ENCODE measurements around the gene NPC1. TPM values are rescaled to one million over a fixed set of nuclear protein-coding genes. Genes with fewer than 3 reads are reported as not detected.

Gene NPC1
- total RNA-seq, 1 experiment from 2014 or later: 51.6 TPM

GRCh38 chr18:23596183-23596582 lies 9.9 kb upstream of the NPC1 start (continued):
- no peak for TF ChIP-seq ZBTB33 (IDR thresholded peaks at IDR 0.05; ENCODE audit: extremely low read depth, insufficient replicate concordance, low read length)
- no peak for TF ChIP-seq EZH2phosphoT487 (IDR thresholded peaks at IDR 0.05; ENCODE audit: borderline replicate concordance)
- no peak for TF ChIP-seq SIN3A (IDR thresholded peaks at IDR 0.05; ENCODE audit: low read depth)
- no peak for TF ChIP-seq MAX (IDR thresholded peaks at IDR 0.05)
- no peak for TF ChIP-seq EZH2 (IDR thresholded peaks at IDR 0.05)

GRCh38 chr18:23595591-23595990 lies 9.3 kb upstream of the NPC1 start:
- no peaks in the 10 kb centered on the region for H3K9me3 ChIP-seq (ENCODE audit: control insufficient read depth in 1 of 2, insufficient read depth in 1 of 2, low read depth in 1 of 2, low read length in 2 of 2)
- intact Hi-C loops (cut with micrococcal nuclease): no loop called here
- no peaks in the 10 kb centered on the region for H4K20me1 ChIP-seq (ENCODE audit: insufficient read depth)
- TF ChIP-seq EZH2 (IDR thresholded peaks at IDR 0.05): no peak
- no peak for TF ChIP-seq YY1 (IDR thresholded peaks at IDR 0.05; ENCODE audit: extremely low read depth, insufficient replicate concordance, low read depth, low read length)
- TF ChIP-seq FOSL1 (IDR thresholded peaks at IDR 0.05; ENCODE audit: low read depth): no peak
- TF ChIP-seq POLR2AphosphoS5 (IDR thresholded peaks at IDR 0.05; ENCODE audit: low read depth, low read length): no peak
- no peak for TF ChIP-seq POLR2A (IDR thresholded peaks at IDR 0.05; ENCODE audit: borderline replicate concordance, extremely low read depth, insufficient read depth, insufficient read length)
- no peak for TF ChIP-seq REST (IDR thresholded peaks at IDR 0.05; ENCODE audit: low read depth)
- TF ChIP-seq ELF1 (IDR thresholded peaks at IDR 0.05; ENCODE audit: borderline replicate concordance, low read depth): no peak
- no peak for TF ChIP-seq ZFX (IDR thresholded peaks at IDR 0.05)
- no peak for TF ChIP-seq SP1 (IDR thresholded peaks at IDR 0.05; ENCODE audit: low read depth)
- no peak for TF ChIP-seq CTCF (IDR thresholded peaks at IDR 0.05 in 2 of 3, conservative IDR thresholded peaks at IDR 0.05 in 1 of 3; ENCODE audit: borderline replicate concordance in 1 of 3, insufficient read depth in 1 of 3, low read depth in 2 of 3, low read length in 2 of 3)
- TF ChIP-seq EGR1 (IDR thresholded peaks at IDR 0.05; ENCODE audit: low read depth): no peak
- no peak for TF ChIP-seq TCF7L2 (IDR thresholded peaks at IDR 0.05; ENCODE audit: borderline replicate concordance, extremely low read depth, insufficient read depth, insufficient read length)
- ATAC-seq (no peak), DNase-seq (ENCODE audit: low read depth, low spot score) (no peak)
- H3K27me3 ChIP-seq (ENCODE audit: insufficient read depth, low read length): no peaks in the 10 kb centered on the region
- BruUV-seq (replicated peaks): no TSS peak
- no peaks in the 10 kb centered on the region for H3K9me2 ChIP-seq (ENCODE audit: insufficient read depth)
- no peak overlapping the region for H3K4me2 ChIP-seq (ENCODE audit: low read length)
- CTCF ChIA-PET: interaction anchor here (1.4 kb wide), 1 partner anchor 108 kb away, joined by 4 read pairs; no protein-coding TSS in a partner anchor
- H3K36me3 ChIP-seq (ENCODE audit: control insufficient read depth in 1 of 2, insufficient read depth in 2 of 2, low read length in 2 of 2): no peaks in the 10 kb centered on the region
- H3K9ac ChIP-seq (ENCODE audit: low read length): no peak overlapping the region
- H3K27ac ChIP-seq (ENCODE audit: low read depth, low read length): no peak overlapping the region
- no peak overlapping the region for H2AFZ ChIP-seq (ENCODE audit: low read depth, low read length, poor library complexity, severe bottlenecking)
- H3K4me3 ChIP-seq (replicated peaks in 1 of 2; ENCODE audit: low read depth in 1 of 2, low read length in 2 of 2): no peak overlapping the region
- H3K79me2 ChIP-seq (ENCODE audit: insufficient read depth, low read length): no peaks in the 10 kb centered on the region
- peaks cover 3 to 7% of the 10 kb centered on the region in 2 experiments; a peak in 3 of 4 replicates for H3K4me1 ChIP-seq (ENCODE audit: control insufficient read depth in 1 of 2, insufficient read depth in 2 of 2, low read length in 2 of 2)
- RAD21 ChIA-PET (ENCODE audit: low non-redundant PET in 1 of 2, low total read pairs in 2 of 2, uncharacterized antibody in 2 of 2, unreplicated experiment in 2 of 2): no interaction called here
- POLR2A ChIA-PET: no interaction called here
